Measurements from ENCODE around the gene PLEKHG3. TPM values are rescaled to one million over a fixed set of nuclear protein-coding genes. Genes with fewer than 3 reads are reported as not detected.

PLEKHG3 gene
- total RNA-seq, 1 experiment from 2014 or later: 34.0 TPM

- ChIA-PET CTCF (interaction anchor here (0.6 kb wide), 1 partner anchor 35 kb away, joined by 6 read pairs; no protein-coding TSS in a partner anchor), POLR2A (interaction anchor here (0.5 to 0.6 kb wide), 2 partner anchors 50 to 156 kb away, joined by 3 to 6 read pairs; no protein-coding TSS in a partner anchor)
- Histone ChIP-seq H3K36me3 (ENCODE audit: control insufficient read depth, insufficient read depth, low read length) (no peaks in the 10 kb centered on the region), H3K4me3 (ENCODE audit: low read depth in 2 of 2, low read length in 2 of 2) (no peak overlapping the region), H3K4me1 (ENCODE audit: control insufficient read depth, insufficient read depth, low read length) (peaks cover 3% of the 10 kb centered on the region; the same call in 1 of the 2 replicates), H3K27me3 (ENCODE audit: control insufficient read depth, insufficient read depth, low read length) (no peaks in the 10 kb centered on the region), H3K27ac (ENCODE audit: low read length) (no peak overlapping the region), H3K9me3 (ENCODE audit: control insufficient read depth, insufficient read depth, low read depth, low read length) (no peaks in the 10 kb centered on the region)
- DNase-seq (ENCODE audit: low read depth, low spot score) (no peak), ATAC-seq (no peak)
- in situ Hi-C loops (cut with HindIII; ENCODE audit: low pct_unique_long_range_greater_than_20kb, low sequenced_read_pairs) (no loop called here), intact Hi-C loops (cut with micrococcal nuclease; ENCODE audit: unreplicated experiment) (no loop called here)
- TF ChIP-seq, protein P1, sequence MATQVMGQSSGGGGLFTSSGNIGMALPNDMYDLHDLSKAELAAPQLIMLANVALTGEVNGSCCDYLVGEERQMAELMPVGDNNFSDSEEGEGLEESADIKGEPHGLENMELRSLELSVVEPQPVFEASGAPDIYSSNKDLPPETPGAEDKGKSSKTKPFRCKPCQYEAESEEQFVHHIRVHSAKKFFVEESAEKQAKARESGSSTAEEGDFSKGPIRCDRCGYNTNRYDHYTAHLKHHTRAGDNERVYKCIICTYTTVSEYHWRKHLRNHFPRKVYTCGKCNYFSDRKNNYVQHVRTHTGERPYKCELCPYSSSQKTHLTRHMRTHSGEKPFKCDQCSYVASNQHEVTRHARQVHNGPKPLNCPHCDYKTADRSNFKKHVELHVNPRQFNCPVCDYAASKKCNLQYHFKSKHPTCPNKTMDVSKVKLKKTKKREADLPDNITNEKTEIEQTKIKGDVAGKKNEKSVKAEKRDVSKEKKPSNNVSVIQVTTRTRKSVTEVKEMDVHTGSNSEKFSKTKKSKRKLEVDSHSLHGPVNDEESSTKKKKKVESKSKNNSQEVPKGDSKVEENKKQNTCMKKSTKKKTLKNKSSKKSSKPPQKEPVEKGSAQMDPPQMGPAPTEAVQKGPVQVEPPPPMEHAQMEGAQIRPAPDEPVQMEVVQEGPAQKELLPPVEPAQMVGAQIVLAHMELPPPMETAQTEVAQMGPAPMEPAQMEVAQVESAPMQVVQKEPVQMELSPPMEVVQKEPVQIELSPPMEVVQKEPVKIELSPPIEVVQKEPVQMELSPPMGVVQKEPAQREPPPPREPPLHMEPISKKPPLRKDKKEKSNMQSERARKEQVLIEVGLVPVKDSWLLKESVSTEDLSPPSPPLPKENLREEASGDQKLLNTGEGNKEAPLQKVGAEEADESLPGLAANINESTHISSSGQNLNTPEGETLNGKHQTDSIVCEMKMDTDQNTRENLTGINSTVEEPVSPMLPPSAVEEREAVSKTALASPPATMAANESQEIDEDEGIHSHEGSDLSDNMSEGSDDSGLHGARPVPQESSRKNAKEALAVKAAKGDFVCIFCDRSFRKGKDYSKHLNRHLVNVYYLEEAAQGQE (IDR thresholded peaks at IDR 0.05; ENCODE audit: insufficient read depth in 1 of 2, low read depth in 2 of 2, low read length in 1 of 2): no peak
- TF ChIP-seq, protein P2, sequence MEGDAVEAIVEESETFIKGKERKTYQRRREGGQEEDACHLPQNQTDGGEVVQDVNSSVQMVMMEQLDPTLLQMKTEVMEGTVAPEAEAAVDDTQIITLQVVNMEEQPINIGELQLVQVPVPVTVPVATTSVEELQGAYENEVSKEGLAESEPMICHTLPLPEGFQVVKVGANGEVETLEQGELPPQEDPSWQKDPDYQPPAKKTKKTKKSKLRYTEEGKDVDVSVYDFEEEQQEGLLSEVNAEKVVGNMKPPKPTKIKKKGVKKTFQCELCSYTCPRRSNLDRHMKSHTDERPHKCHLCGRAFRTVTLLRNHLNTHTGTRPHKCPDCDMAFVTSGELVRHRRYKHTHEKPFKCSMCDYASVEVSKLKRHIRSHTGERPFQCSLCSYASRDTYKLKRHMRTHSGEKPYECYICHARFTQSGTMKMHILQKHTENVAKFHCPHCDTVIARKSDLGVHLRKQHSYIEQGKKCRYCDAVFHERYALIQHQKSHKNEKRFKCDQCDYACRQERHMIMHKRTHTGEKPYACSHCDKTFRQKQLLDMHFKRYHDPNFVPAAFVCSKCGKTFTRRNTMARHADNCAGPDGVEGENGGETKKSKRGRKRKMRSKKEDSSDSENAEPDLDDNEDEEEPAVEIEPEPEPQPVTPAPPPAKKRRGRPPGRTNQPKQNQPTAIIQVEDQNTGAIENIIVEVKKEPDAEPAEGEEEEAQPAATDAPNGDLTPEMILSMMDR (IDR thresholded peaks at IDR 0.05): no peak
- TF ChIP-seq SIN3A (IDR thresholded peaks at IDR 0.05; ENCODE audit: borderline replicate concordance, insufficient read depth, low read depth, low read length) (no peak), POLR2AphosphoS5 (IDR thresholded peaks at IDR 0.05; ENCODE audit: low read depth, low read length) (no peak), TCF7L2 (IDR thresholded peaks at IDR 0.05; ENCODE audit: low read depth, low read length) (no peak)
- no TSS peak for BruUV-seq (replicated peaks)
These were observed 54.7 kb downstream of the PLEKHG3 start for GRCh38 chr14:64758691-64759554.

DNA sequence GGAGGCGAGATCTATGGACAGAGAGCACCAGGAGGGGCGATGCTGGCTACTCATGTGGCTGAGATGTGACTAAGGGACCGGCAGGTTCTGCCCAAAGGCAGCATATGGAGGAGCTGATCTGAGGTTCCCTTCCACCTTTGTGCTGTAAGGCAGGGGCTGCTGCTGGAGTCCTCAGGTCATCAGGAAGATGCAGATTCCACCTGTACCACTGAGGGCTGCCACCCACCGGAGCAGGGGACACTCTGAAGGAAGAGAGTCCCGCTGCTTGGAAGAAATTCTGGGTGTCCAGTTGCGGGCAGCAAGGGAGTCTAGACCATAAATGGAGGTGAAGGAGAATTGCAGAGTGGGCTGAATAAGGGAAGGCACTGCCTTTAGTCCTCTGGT lies 55.3 kb downstream of the PLEKHG3 start:
- TF ChIP-seq TCF7L2 (IDR thresholded peaks at IDR 0.05; ENCODE audit: low read depth, low read length) (no peak), POLR2AphosphoS5 (IDR thresholded peaks at IDR 0.05; ENCODE audit: low read depth, low read length) (no peak), SIN3A (IDR thresholded peaks at IDR 0.05; ENCODE audit: borderline replicate concordance, insufficient read depth, low read depth, low read length) (no peak)
- TF ChIP-seq, protein P1 (IDR thresholded peaks at IDR 0.05; ENCODE audit: insufficient read depth in 1 of 2, low read depth in 2 of 2, low read length in 1 of 2): no peak
- TF ChIP-seq, protein P2 (IDR thresholded peaks at IDR 0.05): no peak
- DNase-seq (ENCODE audit: low read depth, low spot score): no peak
- Histone ChIP-seq H3K27ac (ENCODE audit: low read length) (no peak overlapping the region), H3K9me3 (ENCODE audit: control insufficient read depth, insufficient read depth, low read depth, low read length) (no peaks in the 10 kb centered on the region), H3K4me1 (ENCODE audit: control insufficient read depth, insufficient read depth, low read length) (peaks cover 3% of the 10 kb centered on the region; the same call in 1 of the 2 replicates), H3K4me3 (ENCODE audit: low read depth in 2 of 2, low read length in 2 of 2) (no peak overlapping the region), H3K36me3 (ENCODE audit: control insufficient read depth, insufficient read depth, low read length) (no peaks in the 10 kb centered on the region), H3K27me3 (ENCODE audit: control insufficient read depth, insufficient read depth, low read length) (no peaks in the 10 kb centered on the region)
- no TSS peak for BruUV-seq (replicated peaks)
- intact Hi-C loops (cut with micrococcal nuclease; ENCODE audit: unreplicated experiment): no loop called here
- ATAC-seq: no peak
- in situ Hi-C loops (cut with HindIII; ENCODE audit: low pct_unique_long_range_greater_than_20kb, low sequenced_read_pairs): no loop called here
- CTCF ChIA-PET: no interaction called here
- POLR2A ChIA-PET: no interaction called here
